Spleen (tissue), 11 donors: Measurements from ENCODE around the gene SMPX. TPM values are rescaled to one million over a fixed set of nuclear protein-coding genes. Genes with fewer than 3 reads are reported as not detected.

Experiments used
- DNase-seq: peaks from one replicate; pipeline ENCODE4 v3.0.0-alpha.2; 2020
- H3K27ac ChIP-seq, 8 donors: fragments of 200-600 bp; sonication (generic) in 7 of 8; 1 replicate in 4 of 8; 2 replicates in 4 of 8; pipeline versions ENCODE4 v1.5.0 to v1.8.0; 2016 to 2021; ENCODE audit warnings: inconsistent platforms in 4 of 8, mild to moderate bottlenecking in 4 of 8, moderate library complexity in 1 of 8
- H3K27me3 ChIP-seq, 7 donors: fragments of 200-600 bp; sonication (generic) in 6 of 7; replicated peaks in 1 of 7; 1 replicate in 4 of 7; 2 replicates in 3 of 7; pipeline versions ENCODE4 v1.5.0 to v1.8.0; 2016 to 2021; ENCODE audit warnings: inconsistent platforms in 3 of 7, mild to moderate bottlenecking in 1 of 7
- H3K36me3 ChIP-seq, 6 donors: fragments of 200-600 bp; sonication (generic) in 5 of 6; 1 replicate in 4 of 6; 2 replicates in 2 of 6; pipeline versions ENCODE4 v1.5.0 to v1.8.0; 2016 to 2021; ENCODE audit warnings: inconsistent platforms in 2 of 6
- H3K4me1 ChIP-seq, 6 donors: fragments of 200-600 bp; sonication (generic) in 5 of 6; 1 replicate in 3 of 6; 2 replicates in 3 of 6; pipeline versions ENCODE4 v1.5.0 to v1.8.0; 2016 to 2021; ENCODE audit warnings: inconsistent platforms in 3 of 6
- H3K4me3 ChIP-seq, 8 donors: fragments of 200-600 bp; sonication (generic) in 7 of 8; 1 replicate in 4 of 8; 2 replicates in 4 of 8; pipeline versions ENCODE4 v1.5.0 to v1.8.0; 2016 to 2021; ENCODE audit warnings: inconsistent platforms in 4 of 8, mild to moderate bottlenecking in 4 of 8, moderate library complexity in 2 of 8
- H3K9me3 ChIP-seq, 8 donors: fragments of 200-600 bp; sonication (generic) in 7 of 8; 1 replicate in 4 of 8; 2 replicates in 4 of 8; pipeline versions ENCODE4 v1.5.0 to v1.8.0; 2016 to 2021; ENCODE audit warnings: inconsistent platforms in 4 of 8
- POLR2A ChIP-seq, 3 donors: fragments of 450-650 bp; IDR thresholded peaks; one replicate each; pipeline ENCODE4 v1.5.1; 2017; ENCODE audit warnings: antibody characterized with exemption in 3 of 3, mild to moderate bottlenecking in 1 of 3
- POLR2AphosphoS5 ChIP-seq, 3 donors: sonication (generic); formaldehyde crosslinking; IDR thresholded peaks; one replicate each; pipeline ENCODE4 v1.5.1; 2017; ENCODE audit warnings: antibody characterized with exemption in 3 of 3
- WGBS, 5 donors: extraction: QIAGEN DNeasy Blood & Tissue Kit in 3 of 5; methylation state at CpG; one replicate each; pipeline versions ENCODE4 v1.1.5 to v1.1.7; 2013 to 2018; 5-methylcytosine and 5-hydroxymethylcytosine counted together
- intact Hi-C: fragments of 100-400 bp; cut with DNase I; formaldehyde crosslinking; loops from one replicate; pipeline ENCODE4 v1.15.0; 2023; ENCODE audit warnings: low total_unique reads
- polyA plus RNA-seq, 3 donors: library from polyadenylated mRNA; stranded (reverse); fragments of 200-250 nt; gene quantifications; one replicate each; pipeline ENCODE4 v1.2.1, GENCODE V29; 2013
- total RNA-seq, 7 donors: library from RNA; depleted of rRNA in 3 of 7; stranded (reverse); fragments of >200 nt in 3 of 7; fragmentation: NEBNext Ultra II Directional in 4 of 7; extraction: Animal tissue kit (Norgen Biotek cat#: 25700) in 4 of 7; gene quantifications; one replicate each; pipeline versions ENCODE4 v1.1.0 to v1.2.1, GENCODE V29; 2016 to 2021
- TF ChIP-seq, protein P1 (sequence below), 11 experiments: fragments of 200-600 bp in 7 of 11; fragments of 450-650 bp in 4 of 11; sonication (generic) in 4 of 11; IDR thresholded peaks in 8 of 11; conservative IDR thresholded peaks in 3 of 11; 1 replicate in 7 of 11; 2 replicates in 4 of 11; pipeline versions ENCODE4 v1.4.0 to v1.8.0; 2016 to 2021; ENCODE audit warnings: antibody characterized with exemption in 11 of 11, inconsistent platforms in 4 of 11, mild to moderate bottlenecking in 1 of 11
- donor health status: healthy with polysubstance abuse.
- donor health status: DM: no; HTN: no; CAD: no; lungs with moderate emphysema.
- donor health status: DM: no; HTN: no; CAD: no.
- donor health status: Bipolar disorder and iron deficiency.
- donor health status: healthy.
- donor health status: DM: no; HTN: no; CAD: no.
- donor health status: DM: yes; HTN: yes; CAD: no.

SMPX gene
- total and polyA plus RNA-seq, 10 donors, result 0.15 TPM; not detected in 9

DNA sequence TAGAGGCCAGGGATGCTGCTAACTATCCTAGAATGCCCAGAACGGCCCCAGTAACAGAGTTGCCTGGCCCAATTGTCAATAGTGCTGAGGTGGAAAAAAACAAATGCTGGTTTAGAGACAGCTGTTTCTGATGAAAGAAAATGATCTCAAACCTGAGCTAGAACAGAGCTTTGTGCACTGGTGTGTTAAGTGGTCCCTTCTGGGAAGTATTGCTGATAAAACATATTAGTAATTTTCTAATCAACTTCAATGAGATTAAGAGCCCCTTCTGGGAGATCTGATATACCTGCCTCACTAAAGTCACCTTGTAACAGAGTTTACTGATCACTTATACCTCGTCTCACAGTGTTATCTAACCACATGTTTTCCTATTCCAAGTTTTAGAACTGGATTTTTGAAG, 42.1 kb downstream of the SMPX start:
- Histone ChIP-seq H3K9me3 (peaks cover 0 to 9% (median 0%) of the 10 kb centered on the region in 8 donors), H3K36me3 (no peaks in the 10 kb centered on the region), H3K27ac (no peak overlapping the region), H3K4me1 (no peaks in the 10 kb centered on the region), H3K4me3 (no peak overlapping the region), H3K27me3 (no peaks in the 10 kb centered on the region)
- no peak for DNase-seq
- no peak for TF ChIP-seq POLR2A (IDR thresholded peaks at IDR 0.05)
- TF ChIP-seq, protein P1, sequence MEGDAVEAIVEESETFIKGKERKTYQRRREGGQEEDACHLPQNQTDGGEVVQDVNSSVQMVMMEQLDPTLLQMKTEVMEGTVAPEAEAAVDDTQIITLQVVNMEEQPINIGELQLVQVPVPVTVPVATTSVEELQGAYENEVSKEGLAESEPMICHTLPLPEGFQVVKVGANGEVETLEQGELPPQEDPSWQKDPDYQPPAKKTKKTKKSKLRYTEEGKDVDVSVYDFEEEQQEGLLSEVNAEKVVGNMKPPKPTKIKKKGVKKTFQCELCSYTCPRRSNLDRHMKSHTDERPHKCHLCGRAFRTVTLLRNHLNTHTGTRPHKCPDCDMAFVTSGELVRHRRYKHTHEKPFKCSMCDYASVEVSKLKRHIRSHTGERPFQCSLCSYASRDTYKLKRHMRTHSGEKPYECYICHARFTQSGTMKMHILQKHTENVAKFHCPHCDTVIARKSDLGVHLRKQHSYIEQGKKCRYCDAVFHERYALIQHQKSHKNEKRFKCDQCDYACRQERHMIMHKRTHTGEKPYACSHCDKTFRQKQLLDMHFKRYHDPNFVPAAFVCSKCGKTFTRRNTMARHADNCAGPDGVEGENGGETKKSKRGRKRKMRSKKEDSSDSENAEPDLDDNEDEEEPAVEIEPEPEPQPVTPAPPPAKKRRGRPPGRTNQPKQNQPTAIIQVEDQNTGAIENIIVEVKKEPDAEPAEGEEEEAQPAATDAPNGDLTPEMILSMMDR (IDR thresholded peaks at IDR 0.05 in 8 of 11, conservative IDR thresholded peaks at IDR 0.05 in 3 of 11), result no peak
- no peak for TF ChIP-seq POLR2AphosphoS5 (IDR thresholded peaks at IDR 0.05)
- intact Hi-C loops, result no loop called here
- 53 to 69% (median 62%) methylated on average over 2 of the region's 2 CpGs for WGBS, 5 donors

DNA sequence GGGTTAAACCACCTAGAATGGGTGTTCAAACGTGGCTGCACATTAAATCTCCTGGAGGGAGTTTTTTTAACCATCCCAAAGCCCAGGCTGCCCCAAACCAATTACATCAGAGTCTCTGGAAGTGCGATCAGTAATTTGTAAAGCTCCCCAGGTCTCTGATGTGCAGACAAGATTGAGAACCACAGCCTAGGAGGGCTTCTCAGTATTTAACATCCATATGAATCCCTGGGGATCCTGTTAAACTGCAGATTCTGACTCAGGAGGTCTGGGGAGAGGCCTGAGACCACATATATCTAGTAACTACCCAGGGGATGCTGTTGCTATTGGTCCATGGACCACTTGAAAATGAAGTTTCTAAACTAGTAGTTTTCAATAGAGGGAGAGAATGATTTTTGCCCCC, 42.6 kb downstream of the SMPX start:
- no peak for DNase-seq
- intact Hi-C loops, result no loop called here
- Histone ChIP-seq H3K4me1 (no peaks in the 10 kb centered on the region), H3K4me3 (no peak overlapping the region), H3K27ac (no peak overlapping the region), H3K36me3 (no peaks in the 10 kb centered on the region), H3K27me3 (no peaks in the 10 kb centered on the region), H3K9me3 (peaks cover 0 to 9% (median 0%) of the 10 kb centered on the region in 8 donors)
- TF ChIP-seq POLR2AphosphoS5 (IDR thresholded peaks at IDR 0.05), result no peak
- TF ChIP-seq POLR2A (IDR thresholded peaks at IDR 0.05), result no peak
- TF ChIP-seq, protein P1 (IDR thresholded peaks at IDR 0.05 in 8 of 11, conservative IDR thresholded peaks at IDR 0.05 in 3 of 11), result no peak
- 35 to 51% (median 45%) methylated on average over 2 of the region's 2 CpGs for WGBS, 5 donors

DNA sequence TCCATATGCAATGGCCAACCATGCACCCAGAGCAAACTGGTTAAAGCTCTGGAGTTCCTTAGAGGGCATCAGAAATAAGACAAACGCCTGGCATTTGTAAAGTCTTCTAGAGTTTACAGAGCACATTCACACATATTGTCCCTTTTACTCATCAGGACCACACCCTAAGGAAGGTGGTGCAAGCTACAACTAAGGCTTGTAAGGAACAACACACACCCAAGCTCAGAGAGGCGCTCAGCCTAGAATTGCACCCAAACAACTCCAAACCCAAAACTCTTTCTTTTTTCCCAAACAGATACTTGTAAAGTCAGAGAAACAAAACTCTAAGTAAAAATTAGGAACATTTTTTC, 46.1 kb downstream of the SMPX start:
- intact Hi-C loops, result no loop called here
- no peak for DNase-seq
- peaks cover 0 to 19% (median 0%) of the 10 kb centered on the region in 8 donors for H3K9me3 ChIP-seq
- 52 to 83% (median 60%) methylated on average over 2 of the region's 2 CpGs for WGBS, 5 donors
- H3K27me3 ChIP-seq, result no peaks in the 10 kb centered on the region
- H3K4me3 ChIP-seq, result no peak overlapping the region
- no peaks in the 10 kb centered on the region for H3K36me3 ChIP-seq
- TF ChIP-seq POLR2A (IDR thresholded peaks at IDR 0.05) (no peak), POLR2AphosphoS5 (IDR thresholded peaks at IDR 0.05) (no peak)
- TF ChIP-seq, protein P1 (IDR thresholded peaks at IDR 0.05 in 8 of 11, conservative IDR thresholded peaks at IDR 0.05 in 3 of 11), result no peak
- no peaks in the 10 kb centered on the region for H3K4me1 ChIP-seq
- H3K27ac ChIP-seq, result no peak overlapping the region

DNA sequence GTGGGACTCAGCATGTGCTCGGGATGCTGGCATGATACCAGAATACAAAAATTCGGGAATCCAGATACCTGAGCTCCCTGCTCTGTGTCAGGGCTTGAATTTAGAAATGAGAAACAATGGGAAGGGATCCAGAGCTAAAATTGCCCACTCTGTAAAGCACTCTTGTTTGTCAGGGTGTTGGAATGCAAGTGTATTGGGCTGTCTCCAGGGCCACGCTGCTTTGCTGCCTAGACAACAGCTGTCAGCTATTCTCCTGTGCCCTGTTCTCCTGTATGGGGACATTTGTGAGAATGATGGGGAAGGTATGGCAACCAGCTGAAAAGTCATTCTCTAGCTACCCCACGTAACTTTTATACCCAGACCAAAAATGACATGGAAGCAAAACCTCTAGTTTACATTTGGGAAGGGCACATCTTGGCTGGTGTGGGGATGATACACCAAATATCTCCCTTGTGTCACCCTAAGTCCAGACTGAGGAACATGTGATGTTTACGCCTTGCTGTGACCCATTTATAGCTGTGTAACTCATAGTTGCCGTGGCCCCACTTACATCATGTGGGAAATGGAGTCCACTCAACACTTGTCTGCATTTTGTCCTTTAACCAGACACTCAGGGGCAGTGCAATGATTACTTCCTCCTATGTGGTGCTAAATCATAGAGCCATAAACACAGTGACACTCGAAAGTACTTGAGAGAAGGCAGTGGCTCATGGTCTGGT, 46.6 kb downstream of the SMPX start:
- H3K36me3 ChIP-seq, result no peaks in the 10 kb centered on the region
- no peak overlapping the region for H3K27ac ChIP-seq
- peaks cover 0 to 19% (median 0%) of the 10 kb centered on the region in 8 donors for H3K9me3 ChIP-seq
- no peak overlapping the region for H3K4me3 ChIP-seq
- 70 to 84% (median 76%) methylated on average over 4 to 7 of the region's 7 CpGs for WGBS, 5 donors
- no peak for TF ChIP-seq POLR2AphosphoS5 (IDR thresholded peaks at IDR 0.05)
- TF ChIP-seq, protein P1 (IDR thresholded peaks at IDR 0.05 in 8 of 11, conservative IDR thresholded peaks at IDR 0.05 in 3 of 11), result no peak
- H3K27me3 ChIP-seq, result no peaks in the 10 kb centered on the region
- H3K4me1 ChIP-seq, result no peaks in the 10 kb centered on the region
- intact Hi-C loops, result no loop called here
- DNase-seq, result no peak
